DND-41 (cell line): Measurements from ENCODE around the gene APH1B.

Experiments used
- EZH2 ChIP-seq: IDR thresholded peaks from 3 replicates; pipeline ENCODE4 v1.6.1; 2012; ENCODE audit warnings: borderline replicate concordance, low read depth, mild to moderate bottlenecking, moderate library complexity, low read length, inconsistent platforms; ENCODE audit not compliant: severe bottlenecking
- TF ChIP-seq, protein P1 (sequence below): IDR thresholded peaks from 2 replicates; pipeline ENCODE4 v1.5.1; 2012; ENCODE audit warnings: borderline replicate concordance, low read length, moderate library complexity, mild to moderate bottlenecking; ENCODE audit not compliant: poor library complexity, severe bottlenecking; ENCODE audit errors: extremely low read depth

DNA sequence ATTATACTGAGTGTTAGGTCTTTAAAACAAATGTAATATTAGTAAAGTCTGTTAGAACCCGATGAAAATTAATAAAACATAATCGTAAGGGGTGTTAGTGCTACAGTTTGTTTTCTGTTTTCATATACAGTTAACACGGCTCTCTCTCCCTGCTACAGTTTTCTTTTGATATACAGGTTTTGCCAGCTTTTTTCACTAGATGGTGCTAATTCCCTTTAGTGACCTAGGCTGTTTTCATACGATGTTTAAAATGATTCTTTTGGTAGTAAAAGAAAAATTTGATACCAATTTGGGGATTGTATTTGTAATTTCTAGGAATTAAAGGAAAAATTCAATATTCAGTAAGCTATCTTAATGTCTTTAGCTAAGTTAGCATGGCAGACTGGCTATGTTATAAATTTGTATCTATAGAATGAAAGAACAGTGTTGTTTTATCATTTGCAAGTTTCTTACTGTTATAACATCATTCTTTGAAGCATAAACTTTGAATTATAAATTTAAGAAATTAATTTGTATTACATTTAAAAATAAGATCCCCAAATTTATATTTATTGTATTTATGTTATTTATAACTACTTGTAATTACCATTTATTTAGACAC, 11.5 kb downstream of the APH1B start:
- TF ChIP-seq, protein P1, sequence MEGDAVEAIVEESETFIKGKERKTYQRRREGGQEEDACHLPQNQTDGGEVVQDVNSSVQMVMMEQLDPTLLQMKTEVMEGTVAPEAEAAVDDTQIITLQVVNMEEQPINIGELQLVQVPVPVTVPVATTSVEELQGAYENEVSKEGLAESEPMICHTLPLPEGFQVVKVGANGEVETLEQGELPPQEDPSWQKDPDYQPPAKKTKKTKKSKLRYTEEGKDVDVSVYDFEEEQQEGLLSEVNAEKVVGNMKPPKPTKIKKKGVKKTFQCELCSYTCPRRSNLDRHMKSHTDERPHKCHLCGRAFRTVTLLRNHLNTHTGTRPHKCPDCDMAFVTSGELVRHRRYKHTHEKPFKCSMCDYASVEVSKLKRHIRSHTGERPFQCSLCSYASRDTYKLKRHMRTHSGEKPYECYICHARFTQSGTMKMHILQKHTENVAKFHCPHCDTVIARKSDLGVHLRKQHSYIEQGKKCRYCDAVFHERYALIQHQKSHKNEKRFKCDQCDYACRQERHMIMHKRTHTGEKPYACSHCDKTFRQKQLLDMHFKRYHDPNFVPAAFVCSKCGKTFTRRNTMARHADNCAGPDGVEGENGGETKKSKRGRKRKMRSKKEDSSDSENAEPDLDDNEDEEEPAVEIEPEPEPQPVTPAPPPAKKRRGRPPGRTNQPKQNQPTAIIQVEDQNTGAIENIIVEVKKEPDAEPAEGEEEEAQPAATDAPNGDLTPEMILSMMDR = peak; percentile 70
- no peak for TF ChIP-seq EZH2
